LNCAP (cell line): Measurements from ENCODE around the gene NRARP.

Source experiments
- CTCF ChIP-seq: fragments of 450-650 bp; IDR thresholded peaks from 2 replicates; pipeline ENCODE4 v1.5.1; 2017; ENCODE audit warnings: mild to moderate bottlenecking

Gene NRARP

DNA sequence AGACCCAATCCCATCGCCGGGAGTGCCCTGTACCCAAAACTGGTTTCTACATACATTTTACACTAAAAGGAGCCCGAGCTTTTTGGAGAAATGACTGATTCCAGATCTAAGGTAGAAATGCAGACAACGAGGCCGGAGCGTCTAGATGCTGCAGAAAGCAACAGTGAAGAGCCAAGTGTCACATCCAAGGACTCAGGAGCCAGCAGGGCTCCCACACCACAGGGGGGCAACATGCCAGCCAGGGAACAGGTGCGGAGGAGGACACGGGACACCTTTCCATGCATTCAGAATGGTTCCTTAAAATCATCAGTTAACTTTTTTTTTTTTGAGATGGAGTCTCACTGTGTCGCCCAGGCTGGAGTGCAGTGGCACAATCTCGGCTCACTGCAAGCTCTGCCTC, 23.1 kb upstream of the NRARP start:
- TF ChIP-seq CTCF: no peak

- TF ChIP-seq CTCF: no peak
These were observed 21.7 kb upstream of the NRARP start for GRCh38 chr9:137323531-137324331.

GRCh38 chr9:137321726-137322361, 19.8 kb upstream of the NRARP start:
- TF ChIP-seq CTCF: no peak

DNA sequence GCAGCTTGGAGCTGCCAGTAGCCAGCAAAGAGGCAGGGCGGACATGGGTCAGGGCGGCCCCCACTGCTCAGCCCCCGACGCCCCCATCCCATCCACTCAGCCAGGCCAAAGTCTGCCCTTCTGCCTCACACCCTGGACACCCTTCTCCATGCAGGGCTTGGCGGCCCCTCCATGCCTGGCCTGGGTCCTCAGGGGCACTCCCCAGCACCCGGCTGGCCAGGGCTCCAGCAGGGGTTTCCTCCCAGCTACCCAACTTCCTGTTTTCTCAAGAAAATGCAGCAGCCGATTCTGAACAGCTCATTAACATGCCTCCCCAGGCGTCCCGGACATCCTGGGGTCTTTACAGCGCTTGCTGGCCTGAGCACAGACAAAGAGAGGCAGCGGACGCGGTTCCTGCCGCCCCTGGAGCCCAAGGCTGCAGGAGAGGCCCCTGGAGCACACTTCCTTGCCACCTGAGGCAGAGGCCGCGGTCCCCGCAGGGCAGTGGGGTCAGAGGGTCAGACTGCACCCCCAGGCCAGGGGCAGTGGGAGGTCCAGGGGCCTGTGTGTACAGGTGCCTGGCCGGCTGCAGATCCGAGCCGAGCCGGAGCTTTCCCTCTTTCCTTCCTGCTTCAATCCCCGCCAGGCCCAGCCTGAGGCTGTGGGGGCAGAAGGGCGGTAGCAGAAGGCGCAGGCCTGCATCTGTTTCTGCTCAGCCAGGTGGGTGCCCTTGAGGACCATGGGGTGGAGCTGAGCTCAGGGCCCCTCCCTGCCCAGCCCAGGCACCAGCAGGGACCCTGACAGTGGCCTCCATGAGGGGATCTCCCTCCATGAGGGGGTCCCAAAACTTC, 18.7 kb upstream of the NRARP start:
- TF ChIP-seq CTCF: no peak

- no peak for TF ChIP-seq CTCF
These were observed 17.9 kb upstream of the NRARP start for GRCh38 chr9:137319739-137320551.

GRCh38 chr9:137319011-137319738, 17.1 kb upstream of the NRARP start:
- TF ChIP-seq CTCF: no peak
